IMR-90 (cell line): ENCODE measurements around the gene TLL1.

Experiments used
- BHLHE40 ChIP-seq: fragments of 150-350 bp; IDR thresholded peaks from 2 replicates; pipeline ENCODE4 v1.6.1; 2016; ENCODE audit warnings: mild to moderate bottlenecking, low read depth, low read length
- CTCF ChIP-seq: conservative IDR thresholded peaks from 2 replicates; pipeline ENCODE4 v1.5.1; 2012; ENCODE audit warnings: mild to moderate bottlenecking, low read depth, low read length, improper control_type of control experiment
- ELK1 ChIP-seq: fragments of 150-350 bp; IDR thresholded peaks from 2 replicates; pipeline ENCODE4 v1.6.1; 2016; ENCODE audit warnings: low read depth, mild to moderate bottlenecking, low read length, moderate library complexity, borderline replicate concordance
- FOS ChIP-seq: fragments of 150-350 bp; IDR thresholded peaks from 2 replicates; pipeline ENCODE4 v1.6.1; 2016; ENCODE audit warnings: low read depth, low read length
- MAFK ChIP-seq: IDR thresholded peaks from 2 replicates; pipeline ENCODE4 v1.6.1; 2012; ENCODE audit warnings: low read depth, low read length, improper control_type of control experiment
- MXI1 ChIP-seq: IDR thresholded peaks from 2 replicates; pipeline ENCODE4 v1.6.1; 2012; ENCODE audit warnings: low read depth, mild to moderate bottlenecking, low read length, moderate library complexity, borderline replicate concordance
- POLR2A ChIP-seq: IDR thresholded peaks from 2 replicates; pipeline ENCODE4 v1.6.1; 2012; ENCODE audit warnings: mild to moderate bottlenecking, low read depth, low read length
- SMC3 ChIP-seq: fragments of 150-350 bp; IDR thresholded peaks from 2 replicates; pipeline ENCODE4 v1.6.1; 2016; ENCODE audit warnings: low read depth, mild to moderate bottlenecking, antibody characterized with exemption, low read length, moderate library complexity

- TF ChIP-seq CTCF (no peak), SMC3 (no peak), MXI1 (no peak), POLR2A (no peak), MAFK (no peak), ELK1 (no peak), FOS (no peak), BHLHE40 (no peak)
Measured at GRCh38 chr4:166049036-166049435, 176.0 kb downstream of the TLL1 start.
